ENCODE measurements around the gene GTF2H4.

DNA sequence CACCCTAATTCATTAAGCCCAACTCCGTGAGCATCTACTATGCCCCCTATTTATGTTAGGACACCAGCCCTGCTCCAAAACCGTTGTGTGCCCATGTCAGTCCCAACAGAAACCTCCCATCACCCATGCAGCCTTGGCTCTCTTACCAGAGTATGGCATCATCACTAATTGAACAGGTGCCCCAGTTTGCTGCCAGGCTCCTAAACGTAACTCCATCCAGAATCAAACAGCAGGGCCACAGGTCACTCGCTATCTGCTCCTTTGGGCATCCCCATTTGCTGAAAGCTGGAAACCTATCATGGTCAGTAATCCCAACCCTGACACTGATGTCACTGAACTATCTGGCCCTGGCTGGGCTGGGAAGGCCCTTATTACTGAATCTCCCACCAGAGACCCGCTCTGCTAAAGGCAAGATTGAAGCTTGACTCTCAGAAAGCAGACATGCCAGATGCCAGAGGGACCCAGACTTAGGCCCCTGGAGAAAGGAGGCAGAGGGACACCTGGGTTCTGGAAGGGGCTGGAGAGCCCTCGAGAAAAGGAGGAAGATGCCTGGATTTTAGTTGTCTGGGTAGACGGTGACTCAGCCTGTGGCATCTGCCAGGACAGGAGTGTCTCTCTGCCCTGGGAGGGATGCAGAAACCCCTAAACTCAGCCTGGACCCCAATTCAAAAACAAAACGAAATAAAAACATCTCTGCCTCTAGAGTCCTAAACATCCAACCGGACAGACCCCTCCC lies 46.8 kb downstream of the GTF2H4 start:
- no peak for TF ChIP-seq CTCF (IDR thresholded peaks at IDR 0.05)
- no peak for TF ChIP-seq POLR2A (IDR thresholded peaks at IDR 0.05)

All from thyroid gland (tissue), 4 donors.